ENCODE results near the gene CALML6.
"Not testable (repeated sequence)": the region's sequence is repeated elsewhere in the genome, so short reads cannot be mapped to it uniquely, and the experiment has no call there.

GRCh38 chr1:1883890-1884289 lies 31.2 kb upstream of the CALML6 start:
- TF ChIP-seq CTCF (IDR thresholded peaks at IDR 0.05; ENCODE audit: insufficient read depth, low read length, poor library complexity, severe bottlenecking); EZH2phosphoT487 (conservative IDR thresholded peaks at IDR 0.05; ENCODE audit: low read length): not testable (repeated sequence)
